ENCODE data around the gene VWC2.

- TF ChIP-seq ZFP3 (CRISPR knock-in tag; IDR thresholded peaks at IDR 0.05) (no peak), TCF4 (CRISPR knock-in tag; IDR thresholded peaks at IDR 0.05; ENCODE audit: borderline replicate concordance) (no peak), ISL1 (CRISPR knock-in tag; IDR thresholded peaks at IDR 0.05) (no peak), RARB (CRISPR knock-in tag; IDR thresholded peaks at IDR 0.05) (no peak), ZFP30 (CRISPR knock-in tag; IDR thresholded peaks at IDR 0.05) (no peak), PATZ1 (CRISPR knock-in tag; IDR thresholded peaks at IDR 0.05; ENCODE audit: borderline replicate concordance) (no peak), ZNF8 (CRISPR knock-in tag; IDR thresholded peaks at IDR 0.05) (no peak), CSRNP3 (CRISPR knock-in tag; IDR thresholded peaks at IDR 0.05) (no peak), ARNTL (CRISPR knock-in tag; IDR thresholded peaks at IDR 0.05; ENCODE audit: borderline replicate concordance, low read depth) (no peak), ZNF565 (CRISPR knock-in tag; conservative IDR thresholded peaks at IDR 0.05; ENCODE audit: low read depth) (no peak), BACH2 (CRISPR knock-in tag; IDR thresholded peaks at IDR 0.05; ENCODE audit: borderline replicate concordance) (no peak), POU6F1 (CRISPR knock-in tag; IDR thresholded peaks at IDR 0.05; ENCODE audit: borderline replicate concordance, low read depth) (no peak)
Observed at GRCh38 chr7:49776994-49777393, 3.6 kb downstream of the VWC2 start.

Data from SK-N-SH treated with all-trans-retinoic acid at 6 μM for 48 hours (cell line).